Ecto neural progenitor cell (in vitro differentiated cells): ENCODE measurements around the gene NPFFR1.
"Not testable (repeated sequence)": the region's sequence is repeated elsewhere in the genome, so short reads cannot be mapped to it uniquely, and the experiment has no call there.

Source experiments
- DNase-seq: peaks from one replicate; pipeline ENCODE4 v3.0.0-alpha.2; 2018; ENCODE audit warnings: low spot score

The NPFFR1 gene

GRCh38 chr10:70255329-70256299 lies 28.2 kb downstream of the NPFFR1 start:
- no peak for DNase-seq

GRCh38 chr10:70254778-70255328 lies 29.0 kb downstream of the NPFFR1 start:
- no peak for DNase-seq

GRCh38 chr10:70253878-70254765 lies 29.7 kb downstream of the NPFFR1 start:
- DNase-seq, result no peak

- DNase-seq, result no peak
Observed at GRCh38 chr10:70250961-70251680, 32.7 kb downstream of the NPFFR1 start.

GRCh38 chr10:70247360-70247759 lies 36.4 kb downstream of the NPFFR1 start:
- DNase-seq, result no peak

GRCh38 chr10:70241081-70241480 lies 42.7 kb downstream of the NPFFR1 start:
- DNase-seq, result no peak

GRCh38 chr10:70239986-70240385 lies 43.8 kb downstream of the NPFFR1 start:
- not testable (repeated sequence) for DNase-seq

GRCh38 chr10:70239077-70239976 lies 44.5 kb downstream of the NPFFR1 start:
- DNase-seq, result not testable (repeated sequence)

GRCh38 chr10:70237958-70238536 lies 45.8 kb downstream of the NPFFR1 start:
- DNase-seq, result not testable (repeated sequence)

- no peak for DNase-seq
Observed at GRCh38 chr10:70234668-70235447, 48.9 kb downstream of the NPFFR1 start.

GRCh38 chr10:70233939-70234300 lies 49.9 kb downstream of the NPFFR1 start:
- DNase-seq, result no peak

GRCh38 chr10:70233109-70233938 lies 50.5 kb downstream of the NPFFR1 start, which contains the start of gene PPA1:
TSS of gene PPA1 (minus strand) at chr10:70233429. CDS start at chr10:70233327, 102 bp downstream.
- peak; percentile 99 for DNase-seq

GRCh38 chr10:70232859-70233108 lies 51.0 kb downstream of the NPFFR1 start:
- DNase-seq, result no peak

- peak; percentile 54 for DNase-seq
Observed at GRCh38 chr10:70232155-70232858, 51.5 kb downstream of the NPFFR1 start.

- no peak for DNase-seq
Observed at GRCh38 chr10:70228491-70228890, 55.3 kb downstream of the NPFFR1 start.

- no peak for DNase-seq
Observed at GRCh38 chr10:70227548-70228320, 56.1 kb downstream of the NPFFR1 start.

GRCh38 chr10:70223728-70224127 lies 60.1 kb downstream of the NPFFR1 start:
- no peak for DNase-seq
